HepG2 (cell line): ENCODE measurements around the gene GP1BA. TPM values are rescaled to one million over a fixed set of nuclear protein-coding genes. Genes with fewer than 3 reads are reported as not detected.

Source experiments
- DMTF1 ChIP-seq: sonication (generic); formaldehyde crosslinking; IDR thresholded peaks from 2 replicates; pipeline ENCODE4 v1.4.0; 2020; ENCODE audit warnings: mild to moderate bottlenecking, missing genetic modification reagents
- FOXA3 ChIP-seq: IDR thresholded peaks from 2 replicates; pipeline ENCODE4 v1.6.1; 2016; ENCODE audit warnings: missing genetic modification reagents, missing compliant biosample characterization
- GATA4 ChIP-seq: sonication (generic); IDR thresholded peaks from 2 replicates; pipeline ENCODE4 v1.6.1; 2016; ENCODE audit warnings: antibody characterized with exemption, low read depth, borderline replicate concordance
- MATR3 ChIP-seq: sonication (generic); formaldehyde crosslinking; IDR thresholded peaks from 2 replicates; pipeline ENCODE4 v1.4.0; 2020; ENCODE audit warnings: missing genetic modification reagents
- NFKB2 ChIP-seq: sonication (generic); formaldehyde crosslinking; IDR thresholded peaks from 2 replicates; pipeline ENCODE4 v1.4.0; 2020; ENCODE audit warnings: missing genetic modification reagents, borderline replicate concordance
- PHF20 ChIP-seq: sonication (generic); formaldehyde crosslinking; IDR thresholded peaks from 2 replicates; pipeline ENCODE4 v1.5.0; 2020; ENCODE audit warnings: mild to moderate bottlenecking, missing genetic modification reagents
- PRMT3 ChIP-seq: sonication (generic); formaldehyde crosslinking; IDR thresholded peaks from 2 replicates; pipeline ENCODE4 v1.8.1; 2022; ENCODE audit warnings: low read depth, mild to moderate bottlenecking, moderate library complexity, missing genetic modification reagents, borderline replicate concordance
- RBM39 ChIP-seq: fragments of 200-400 bp; formaldehyde crosslinking; IDR thresholded peaks from one replicate; pipeline ENCODE4 v1.6.1; 2018; ENCODE audit warnings: antibody characterized with exemption, mild to moderate bottlenecking, low read depth, low read length; ENCODE audit not compliant: poor library complexity, severe bottlenecking
- TBX2 ChIP-seq: sonication (generic); formaldehyde crosslinking; IDR thresholded peaks from 2 replicates; pipeline ENCODE4 v1.5.0; 2020; ENCODE audit warnings: missing genetic modification reagents, mild to moderate bottlenecking, borderline replicate concordance
- TFE3 ChIP-seq: IDR thresholded peaks from 2 replicates; pipeline ENCODE4 v1.6.1; 2016
- ZNF343 ChIP-seq: sonication (generic); formaldehyde crosslinking; IDR thresholded peaks from 2 replicates; pipeline ENCODE4 v1.4.0; 2020; ENCODE audit warnings: mild to moderate bottlenecking, missing genetic modification reagents
- ZNF441 ChIP-seq: sonication (generic); formaldehyde crosslinking; IDR thresholded peaks from 2 replicates; pipeline ENCODE4 v1.7.0; 2021; ENCODE audit warnings: missing genetic modification reagents, borderline replicate concordance
- ZNF552 ChIP-seq: sonication (generic); formaldehyde crosslinking; IDR thresholded peaks from 2 replicates; pipeline ENCODE4 v1.9.0; 2022; ENCODE audit warnings: missing genetic modification reagents, mild to moderate bottlenecking, borderline replicate concordance
- ZNF768 ChIP-seq: sonication (generic); formaldehyde crosslinking; IDR thresholded peaks from 2 replicates; pipeline ENCODE4 v1.4.0; 2020; ENCODE audit warnings: missing genetic modification reagents
- ZUFSP ChIP-seq: sonication (generic); formaldehyde crosslinking; IDR thresholded peaks from 2 replicates; pipeline ENCODE4 v1.9.0; 2021; ENCODE audit warnings: missing genetic modification reagents, mild to moderate bottlenecking, borderline replicate concordance
- polyA plus RNA-seq, 8 experiments: library from polyadenylated mRNA; depleted of rRNA in 3 of 8; stranded (reverse) in 7 of 8; unstranded in 1 of 8; fragments of >200 nt; fragmentation: Illumina TruSeq in 4 of 8; extraction: Trizol in 4 of 8; gene quantifications; 2 replicates each; pipeline versions ENCODE4 v1.2.1 to v1.2.3, GENCODE V29; 2011 to 2016; ENCODE audit warnings: low read depth in 4 of 8, missing spikeins in 1 of 8, mixed read lengths in 1 of 8; ENCODE audit not compliant: insufficient read depth in 1 of 8
- total RNA-seq, 5 experiments: library from RNA; depleted of rRNA; stranded (reverse); fragments of >200 nt; fragmentation: Illumina TruSeq; extraction: Trizol; gene quantifications; 2 replicates each; pipeline ENCODE4 v1.2.3, GENCODE V29; 2016; ENCODE audit warnings: low read depth in 1 of 5
- TF ChIP-seq, protein P1 (sequence below), 2 experiments: sonication (generic) in 1 of 2; formaldehyde crosslinking in 1 of 2; IDR thresholded peaks; 2 replicates each; pipeline versions ENCODE4 v1.4.0 to v1.6.1; 2018 to 2020; ENCODE audit warnings: missing genetic modification reagents in 2 of 2, borderline replicate concordance in 1 of 2, low read depth in 1 of 2, mild to moderate bottlenecking in 1 of 2, missing biosample characterization in 1 of 2
- TF ChIP-seq, protein P2 (sequence below): sonication (generic); formaldehyde crosslinking; conservative IDR thresholded peaks from 2 replicates; pipeline ENCODE4 v1.8.1; 2023; ENCODE audit warnings: missing genetic modification reagents

Gene GP1BA
- total and polyA plus RNA-seq, 2 of the 13 experiments (the other 11 are each of a cell fraction or from before 2014, with no cell fraction given) = not detected

DNA sequence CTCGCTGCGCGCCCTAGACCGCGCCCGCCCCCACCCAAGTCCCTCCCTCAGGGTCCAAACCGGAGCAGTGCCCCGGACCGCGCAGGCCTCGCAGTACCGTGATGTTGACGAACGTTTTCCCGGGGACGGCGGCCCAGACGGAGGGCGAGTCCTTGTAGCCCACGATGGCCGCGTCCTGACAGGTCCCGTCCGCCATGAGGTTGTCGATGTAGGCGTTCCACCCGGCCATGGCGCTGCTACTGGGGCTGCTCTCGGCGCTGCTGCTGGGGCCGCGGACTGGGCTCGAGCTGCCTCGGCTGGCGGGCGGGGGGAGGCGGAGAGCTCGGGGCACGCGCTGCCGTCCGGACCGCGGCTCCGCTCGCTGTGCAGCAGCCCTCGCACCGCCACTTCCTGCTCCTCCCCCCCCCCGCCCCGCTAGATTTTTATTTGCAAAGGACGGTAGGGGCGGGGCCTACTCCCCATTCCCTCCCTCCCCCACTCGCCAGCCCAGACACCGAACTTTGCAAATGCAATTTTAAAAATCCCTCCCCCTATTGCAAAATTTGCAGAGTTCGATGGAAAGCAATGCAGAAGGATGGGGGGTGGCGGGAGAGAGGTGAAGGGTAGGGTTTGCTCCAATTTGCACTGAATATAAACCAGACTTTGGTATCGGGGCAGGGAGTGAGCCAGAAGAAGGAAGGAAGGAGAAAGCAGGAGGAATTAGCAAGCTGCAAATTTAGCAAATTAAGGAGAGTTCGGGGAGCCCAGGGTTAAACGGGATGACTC is 16.3 kb downstream of the GP1BA start, which contains the start of gene PFN1 (continued):
- peak; percentile 82 for TF ChIP-seq RBM39
- TF ChIP-seq NFKB2 (CRISPR knock-in tag) = peak; percentile 79
- peak; percentile 56; the same call in 1 of the 2 replicates for TF ChIP-seq TBX2
- no peak for TF ChIP-seq ZUFSP (CRISPR knock-in tag)
- no peak for TF ChIP-seq ZNF552 (CRISPR knock-in tag)
- TF ChIP-seq FOXA3 (CRISPR knock-in tag) = no peak
- TF ChIP-seq MATR3 (CRISPR knock-in tag) = no peak
- TF ChIP-seq, protein P1, sequence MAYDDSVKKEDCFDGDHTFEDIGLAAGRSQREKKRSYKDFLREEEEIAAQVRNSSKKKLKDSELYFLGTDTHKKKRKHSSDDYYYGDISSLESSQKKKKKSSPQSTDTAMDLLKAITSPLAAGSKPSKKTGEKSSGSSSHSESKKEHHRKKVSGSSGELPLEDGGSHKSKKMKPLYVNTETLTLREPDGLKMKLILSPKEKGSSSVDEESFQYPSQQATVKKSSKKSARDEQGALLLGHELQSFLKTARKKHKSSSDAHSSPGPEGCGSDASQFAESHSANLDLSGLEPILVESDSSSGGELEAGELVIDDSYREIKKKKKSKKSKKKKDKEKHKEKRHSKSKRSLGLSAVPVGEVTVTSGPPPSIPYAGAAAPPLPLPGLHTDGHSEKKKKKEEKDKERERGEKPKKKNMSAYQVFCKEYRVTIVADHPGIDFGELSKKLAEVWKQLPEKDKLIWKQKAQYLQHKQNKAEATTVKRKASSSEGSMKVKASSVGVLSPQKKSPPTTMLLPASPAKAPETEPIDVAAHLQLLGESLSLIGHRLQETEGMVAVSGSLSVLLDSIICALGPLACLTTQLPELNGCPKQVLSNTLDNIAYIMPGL (CRISPR knock-in tag; IDR thresholded peaks at IDR 0.05; ENCODE audit: borderline replicate concordance in 1 of 2, low read depth in 1 of 2) = 0 out of 4 replicates have a peak, but pooled peaks of 1 of the 2 experiments have one; percentile 30
- TF ChIP-seq ZNF343 (CRISPR knock-in tag) = 0 out of 2 replicates have a peak, but pooled peaks have one; percentile 51
- TF ChIP-seq GATA4 = peak; percentile 66; the same call in 1 of the 2 replicates
- TF ChIP-seq PHF20 (CRISPR knock-in tag) = no peak
- 0 out of 2 replicates have a peak, but pooled peaks have one; percentile 8 for TF ChIP-seq TFE3
- TF ChIP-seq ZNF441 (CRISPR knock-in tag) = no peak
- peak; percentile 72; the same call in 1 of the 2 replicates for TF ChIP-seq ZNF768 (CRISPR knock-in tag)
- TF ChIP-seq, protein P2, sequence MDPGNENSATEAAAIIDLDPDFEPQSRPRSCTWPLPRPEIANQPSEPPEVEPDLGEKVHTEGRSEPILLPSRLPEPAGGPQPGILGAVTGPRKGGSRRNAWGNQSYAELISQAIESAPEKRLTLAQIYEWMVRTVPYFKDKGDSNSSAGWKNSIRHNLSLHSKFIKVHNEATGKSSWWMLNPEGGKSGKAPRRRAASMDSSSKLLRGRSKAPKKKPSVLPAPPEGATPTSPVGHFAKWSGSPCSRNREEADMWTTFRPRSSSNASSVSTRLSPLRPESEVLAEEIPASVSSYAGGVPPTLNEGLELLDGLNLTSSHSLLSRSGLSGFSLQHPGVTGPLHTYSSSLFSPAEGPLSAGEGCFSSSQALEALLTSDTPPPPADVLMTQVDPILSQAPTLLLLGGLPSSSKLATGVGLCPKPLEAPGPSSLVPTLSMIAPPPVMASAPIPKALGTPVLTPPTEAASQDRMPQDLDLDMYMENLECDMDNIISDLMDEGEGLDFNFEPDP (CRISPR knock-in tag) = no peak
- TF ChIP-seq DMTF1 (CRISPR knock-in tag) = no peak
- no peak for TF ChIP-seq PRMT3 (CRISPR knock-in tag)
